ENCODE results near the gene C20orf204.

C20orf204 gene

DNA sequence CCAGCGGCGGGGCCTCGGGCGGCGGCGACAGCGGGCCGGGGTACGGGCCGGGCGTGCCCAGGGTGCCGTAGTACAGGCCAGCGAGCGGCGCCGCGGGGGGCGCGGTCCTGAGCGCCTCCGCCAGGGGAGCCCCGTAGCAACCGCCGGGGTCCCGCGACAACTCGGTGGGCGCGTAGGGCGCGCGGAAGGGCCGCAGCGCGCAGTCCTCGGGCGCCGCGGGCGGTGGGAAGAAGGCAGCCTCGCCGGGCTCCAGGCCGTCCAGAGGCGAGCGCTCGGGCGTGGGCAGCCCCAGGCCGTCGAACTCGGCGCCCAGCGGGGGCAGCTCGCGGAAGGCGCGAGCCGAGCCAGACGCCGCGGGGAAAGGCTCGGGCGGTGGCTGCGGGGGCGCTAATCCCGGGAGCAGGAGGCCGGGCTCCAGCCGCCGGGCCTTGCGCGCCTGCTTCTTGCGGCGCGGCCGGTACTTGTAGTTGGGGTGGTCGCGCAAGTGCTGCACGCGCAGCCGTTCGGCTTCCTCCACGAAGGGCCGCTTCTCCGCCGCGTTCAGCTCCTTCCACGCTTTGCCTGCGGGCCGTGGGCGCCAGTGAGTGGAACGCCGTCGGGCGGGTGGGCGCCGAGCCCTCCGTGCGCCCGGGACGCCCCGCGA, 12.5 kb downstream of the C20orf204 start:
- TF ChIP-seq EZH2 (IDR thresholded peaks at IDR 0.05; ENCODE audit: borderline replicate concordance, low read depth, low read length, severe bottlenecking): no peak
- TF ChIP-seq, protein P1, sequence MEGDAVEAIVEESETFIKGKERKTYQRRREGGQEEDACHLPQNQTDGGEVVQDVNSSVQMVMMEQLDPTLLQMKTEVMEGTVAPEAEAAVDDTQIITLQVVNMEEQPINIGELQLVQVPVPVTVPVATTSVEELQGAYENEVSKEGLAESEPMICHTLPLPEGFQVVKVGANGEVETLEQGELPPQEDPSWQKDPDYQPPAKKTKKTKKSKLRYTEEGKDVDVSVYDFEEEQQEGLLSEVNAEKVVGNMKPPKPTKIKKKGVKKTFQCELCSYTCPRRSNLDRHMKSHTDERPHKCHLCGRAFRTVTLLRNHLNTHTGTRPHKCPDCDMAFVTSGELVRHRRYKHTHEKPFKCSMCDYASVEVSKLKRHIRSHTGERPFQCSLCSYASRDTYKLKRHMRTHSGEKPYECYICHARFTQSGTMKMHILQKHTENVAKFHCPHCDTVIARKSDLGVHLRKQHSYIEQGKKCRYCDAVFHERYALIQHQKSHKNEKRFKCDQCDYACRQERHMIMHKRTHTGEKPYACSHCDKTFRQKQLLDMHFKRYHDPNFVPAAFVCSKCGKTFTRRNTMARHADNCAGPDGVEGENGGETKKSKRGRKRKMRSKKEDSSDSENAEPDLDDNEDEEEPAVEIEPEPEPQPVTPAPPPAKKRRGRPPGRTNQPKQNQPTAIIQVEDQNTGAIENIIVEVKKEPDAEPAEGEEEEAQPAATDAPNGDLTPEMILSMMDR (IDR thresholded peaks at IDR 0.05; ENCODE audit: borderline replicate concordance, extremely low read depth, low read length, poor library complexity, severe bottlenecking): no peak
- no peak for DNase-seq
- Histone ChIP-seq H3K9me3 (ENCODE audit: insufficient read depth, low read length, severe bottlenecking) (no peaks in the 10 kb centered on the region), H3K36me3 (ENCODE audit: insufficient read depth, low read length) (no peaks in the 10 kb centered on the region), H3K27me3 (ENCODE audit: insufficient read depth, low read length, poor library complexity) (no peaks in the 10 kb centered on the region), H4K20me1 (ENCODE audit: insufficient read depth, low read length) (no peaks in the 10 kb centered on the region), H3K4me2 (ENCODE audit: insufficient read depth, low read length) (no peak overlapping the region), H3K27ac (ENCODE audit: low read length) (no peak overlapping the region), H3K4me3 (ENCODE audit: low read depth in 1 of 2, low read length in 2 of 2) (no peak overlapping the region), H3K9ac (ENCODE audit: low read depth, low read length) (no peak overlapping the region), H3K79me2 (ENCODE audit: insufficient read depth, low read length) (no peaks in the 10 kb centered on the region), H3K4me1 (ENCODE audit: insufficient read depth, low read length) (no peaks in the 10 kb centered on the region), H2AFZ (ENCODE audit: low read depth, low read length) (no peak overlapping the region)
- no peak for ATAC-seq (ENCODE audit: insufficient read depth, low read depth)

DNA sequence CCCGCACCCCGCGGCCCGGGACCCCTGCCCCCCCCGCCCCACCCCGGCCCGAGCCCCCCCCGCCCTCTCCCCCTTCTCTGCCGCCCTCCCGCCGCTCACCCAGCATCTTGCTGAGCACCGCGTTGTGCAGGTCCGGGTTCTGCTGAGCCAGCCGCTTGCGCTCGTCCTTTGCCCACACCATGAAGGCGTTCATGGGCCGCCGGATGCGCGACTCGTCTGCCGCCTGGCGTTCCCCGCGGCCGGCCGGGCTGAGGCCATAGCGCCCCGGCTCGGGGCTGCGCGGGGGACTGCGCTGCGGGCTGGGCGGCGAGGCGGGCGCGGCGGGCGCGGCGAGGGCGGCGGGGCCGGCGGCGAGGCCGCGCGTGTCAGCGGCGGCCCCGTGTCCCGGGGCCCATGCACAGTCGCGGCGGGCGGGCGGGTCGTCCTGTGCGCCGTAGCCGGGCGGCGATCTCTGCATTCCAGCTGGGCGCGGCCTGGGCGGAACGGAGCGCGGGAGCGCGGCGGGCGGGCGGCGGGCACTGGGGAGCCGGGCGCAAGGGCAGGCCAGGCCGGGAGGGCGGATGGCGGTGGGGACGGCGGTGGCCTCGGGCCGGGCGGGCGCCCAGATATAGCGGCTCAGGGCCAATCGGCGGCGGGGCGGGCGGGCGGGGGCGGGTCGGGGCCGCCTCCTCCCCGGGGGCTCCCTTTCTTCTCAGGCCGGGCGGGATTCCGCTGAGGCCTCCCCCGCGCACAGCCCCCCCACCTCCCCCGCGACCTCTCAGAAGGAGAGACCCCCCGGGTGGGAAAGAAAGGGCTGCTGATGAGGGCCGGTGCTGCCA, 13.3 kb downstream of the C20orf204 start, which contains the start of gene SOX18:
Gene SOX18 (minus strand): TSS at position 580 of the 818 bp plus-strand sequence. CDS start 123 bp downstream, at position 457.
- no peak within 1 kb of the TSS for H3K27ac ChIP-seq (ENCODE audit: low read length)
- DNase-seq (no peak), ATAC-seq (ENCODE audit: insufficient read depth, low read depth) (no peak)
- H3K4me2 ChIP-seq (ENCODE audit: insufficient read depth, low read length): no peak within 1 kb of the TSS
- H3K36me3 ChIP-seq (ENCODE audit: insufficient read depth, low read length): no peaks in the 10 kb centered on the region
- no peaks in the 10 kb centered on the region for H4K20me1 ChIP-seq (ENCODE audit: insufficient read depth, low read length)
- no peaks in the 10 kb centered on the region for H3K79me2 ChIP-seq (ENCODE audit: insufficient read depth, low read length)
- no peaks in the 10 kb centered on the region for H3K27me3 ChIP-seq (ENCODE audit: insufficient read depth, low read length, poor library complexity)
- no peak within 1 kb of the TSS for H3K9ac ChIP-seq (ENCODE audit: low read depth, low read length)
- H3K4me1 ChIP-seq (ENCODE audit: insufficient read depth, low read length): no peaks in the 10 kb centered on the region
- no peak within 1 kb of the TSS for H2AFZ ChIP-seq (ENCODE audit: low read depth, low read length)
- H3K4me3 ChIP-seq (ENCODE audit: low read depth in 1 of 2, low read length in 2 of 2): no peak within 1 kb of the TSS
- H3K9me3 ChIP-seq (ENCODE audit: insufficient read depth, low read length, severe bottlenecking): no peaks in the 10 kb centered on the region
- TF ChIP-seq EZH2 (IDR thresholded peaks at IDR 0.05; ENCODE audit: borderline replicate concordance, low read depth, low read length, severe bottlenecking): no peak
- TF ChIP-seq, protein P1 (IDR thresholded peaks at IDR 0.05; ENCODE audit: borderline replicate concordance, extremely low read depth, low read length, poor library complexity, severe bottlenecking): no peak

DNA sequence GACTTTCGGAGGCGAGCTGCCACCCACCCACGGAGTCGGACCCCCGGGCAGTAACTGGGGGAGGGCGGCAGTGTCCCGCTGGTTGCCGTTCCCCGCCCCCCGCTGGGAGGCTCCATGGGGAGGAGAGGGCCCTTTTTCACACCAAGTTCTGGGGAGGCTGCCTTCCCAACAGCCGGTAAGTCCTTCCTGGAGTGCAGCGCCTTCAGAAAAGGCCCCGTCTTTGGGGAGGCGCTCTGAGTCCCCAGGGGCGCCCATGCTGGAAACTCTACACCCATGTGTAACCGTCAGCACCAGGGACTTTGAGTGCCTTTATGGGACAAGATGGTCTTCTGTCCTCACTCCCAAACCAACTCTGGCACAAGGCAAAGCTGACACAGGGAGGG, 13.9 kb downstream of the C20orf204 start:
- no peaks in the 10 kb centered on the region for H3K4me1 ChIP-seq (ENCODE audit: insufficient read depth, low read length)
- no peak overlapping the region for H3K4me2 ChIP-seq (ENCODE audit: insufficient read depth, low read length)
- H4K20me1 ChIP-seq (ENCODE audit: insufficient read depth, low read length): no peaks in the 10 kb centered on the region
- no peaks in the 10 kb centered on the region for H3K9me3 ChIP-seq (ENCODE audit: insufficient read depth, low read length, severe bottlenecking)
- TF ChIP-seq EZH2 (IDR thresholded peaks at IDR 0.05; ENCODE audit: borderline replicate concordance, low read depth, low read length, severe bottlenecking): no peak
- TF ChIP-seq, protein P1 (IDR thresholded peaks at IDR 0.05; ENCODE audit: borderline replicate concordance, extremely low read depth, low read length, poor library complexity, severe bottlenecking): no peak
- no peaks in the 10 kb centered on the region for H3K79me2 ChIP-seq (ENCODE audit: insufficient read depth, low read length)
- no peak for ATAC-seq (ENCODE audit: insufficient read depth, low read depth)
- H3K27me3 ChIP-seq (ENCODE audit: insufficient read depth, low read length, poor library complexity): no peaks in the 10 kb centered on the region
- no peak overlapping the region for H2AFZ ChIP-seq (ENCODE audit: low read depth, low read length)
- DNase-seq: no peak
- H3K9ac ChIP-seq (ENCODE audit: low read depth, low read length): no peak overlapping the region
- no peaks in the 10 kb centered on the region for H3K36me3 ChIP-seq (ENCODE audit: insufficient read depth, low read length)
- no peak overlapping the region for H3K4me3 ChIP-seq (ENCODE audit: low read depth in 1 of 2, low read length in 2 of 2)
- no peak overlapping the region for H3K27ac ChIP-seq (ENCODE audit: low read length)
